Activated CD4-positive, alpha-beta T cell treated with anti-CD3 and anti-CD28 coated beads, Interleukin-2, Interleukin-4, amounts not matched to agents 100 ng/mL and 50 ng/mL, durations not matched to agents 16 hours and 8 hours (primary cell): Measurements from ENCODE around the gene PNRC1.
"Not testable (repeated sequence)": the region's sequence is repeated elsewhere in the genome, so short reads cannot be mapped to it uniquely, and the experiment has no call there.

Experiments used
- DNase-seq: peaks from one replicate; pipeline ENCODE4 v3.0.0-alpha.2; 2020; ENCODE audit warnings: low spot score

Gene PNRC1

DNA sequence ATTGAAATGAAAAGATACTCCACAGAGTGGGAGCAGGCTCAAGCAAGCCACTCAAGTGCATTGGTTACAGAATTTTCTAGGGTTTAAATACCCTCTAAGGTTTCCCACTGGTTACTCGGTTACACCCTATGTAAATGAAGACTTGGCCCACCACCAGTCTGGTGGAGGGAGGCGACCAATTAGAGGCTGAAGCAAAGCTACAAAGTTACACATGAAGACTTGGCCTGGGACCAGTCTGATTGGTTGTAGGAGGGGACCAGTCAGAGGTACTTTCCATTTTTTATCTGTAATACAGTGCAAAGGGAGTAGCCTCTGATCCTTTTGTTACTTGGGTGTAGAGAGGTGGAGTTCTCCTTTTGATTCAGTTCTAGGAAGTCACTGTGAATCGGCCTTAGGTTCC is 29.7 kb downstream of the PNRC1 start:
- DNase-seq = no peak

GRCh38 chr6:89111933-89112332 is 31.4 kb downstream of the PNRC1 start:
- no peak for DNase-seq

DNA sequence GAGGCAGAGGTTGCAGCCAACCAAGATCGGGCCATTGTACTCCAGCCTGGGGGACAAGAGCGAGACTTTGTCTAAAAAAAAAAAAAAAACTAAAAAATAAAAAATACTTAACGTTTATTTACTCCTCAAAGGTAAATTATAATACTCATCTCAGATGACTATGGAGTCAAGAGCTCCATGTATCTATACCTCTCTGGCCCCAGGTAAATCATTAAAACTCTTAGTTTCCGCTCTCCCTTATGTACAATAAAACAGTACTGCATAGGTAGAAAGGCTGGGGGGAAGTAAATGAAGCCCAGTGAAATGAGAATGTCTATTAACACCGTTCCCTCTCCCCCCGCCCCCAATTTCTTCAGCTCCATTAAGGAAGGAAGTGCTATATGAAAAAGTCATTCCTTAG is 36.2 kb downstream of the PNRC1 start:
- no peak for DNase-seq

GRCh38 chr6:89117211-89118108 is 36.9 kb downstream of the PNRC1 start, which contains the start of gene SRSF12:
Gene SRSF12 (minus strand): TSS chr6:89118071. CDS start chr6:89117887, 184 bp downstream.
- peak; percentile 27 for DNase-seq

DNA sequence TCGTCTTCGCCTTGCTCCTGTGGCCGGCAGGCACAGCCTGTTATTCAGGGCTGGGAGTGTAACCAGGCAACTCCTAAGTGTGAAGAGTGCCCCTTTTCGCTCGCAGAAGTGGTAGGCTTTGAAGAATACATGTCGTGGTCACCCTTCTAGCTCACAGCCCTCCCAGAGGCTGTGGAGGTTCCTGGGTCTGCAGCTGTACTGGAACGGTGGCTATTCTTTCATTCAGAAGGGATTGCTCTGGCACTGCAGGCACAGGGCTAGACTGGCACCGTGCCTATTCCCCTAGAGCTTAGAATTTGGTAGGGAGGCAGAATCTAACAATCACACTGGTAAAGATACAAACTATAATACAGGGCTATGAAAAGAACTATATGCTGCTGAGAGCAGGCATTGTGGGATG is 38.4 kb downstream of the PNRC1 start:
- no peak for DNase-seq

- DNase-seq = no peak
Observed at GRCh38 chr6:89120371-89120770, 39.8 kb downstream of the PNRC1 start.

- DNase-seq = no peak
Observed at GRCh38 chr6:89121934-89122333, 41.4 kb downstream of the PNRC1 start.

DNA sequence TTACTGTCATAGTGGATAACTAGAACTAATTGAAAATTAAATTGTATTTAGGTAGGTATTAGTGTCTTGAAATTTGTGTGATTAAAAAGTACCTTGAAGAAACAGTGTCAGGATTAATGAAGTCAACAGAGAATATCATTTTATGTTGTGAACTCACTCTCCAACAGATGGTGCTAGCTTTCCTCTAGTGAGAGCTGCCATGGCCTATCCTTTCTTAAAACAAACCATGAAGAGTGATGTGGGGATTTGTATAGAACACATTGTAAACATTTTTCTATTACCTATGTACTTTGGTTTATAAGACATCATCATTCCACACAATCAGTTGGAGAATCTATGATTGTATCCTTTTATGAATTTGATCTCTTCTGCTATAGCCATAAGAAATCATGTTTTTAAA is 42.1 kb downstream of the PNRC1 start:
- peak; percentile 24 for DNase-seq

DNA sequence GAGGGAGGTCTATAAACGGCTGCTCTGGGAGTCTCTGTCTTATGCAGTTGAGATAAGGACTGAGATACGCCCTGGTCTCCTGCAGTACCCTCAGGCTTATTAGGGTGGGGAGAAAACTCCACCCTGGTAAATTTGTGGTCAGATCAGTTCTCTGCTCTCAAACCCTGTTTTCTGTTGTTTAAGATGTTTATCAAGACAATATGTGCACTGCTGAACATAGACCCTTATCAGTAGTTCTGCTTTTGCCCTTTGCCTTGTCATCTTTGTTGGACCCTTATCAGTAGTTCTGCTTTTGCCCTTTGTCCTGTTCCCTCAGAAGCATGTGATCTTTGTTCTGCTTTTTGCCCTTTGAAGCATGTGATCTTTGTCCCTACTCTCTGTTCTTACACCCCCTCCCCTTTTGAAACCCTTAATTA is 47.7 kb downstream of the PNRC1 start:
- DNase-seq = not testable (repeated sequence)

DNA sequence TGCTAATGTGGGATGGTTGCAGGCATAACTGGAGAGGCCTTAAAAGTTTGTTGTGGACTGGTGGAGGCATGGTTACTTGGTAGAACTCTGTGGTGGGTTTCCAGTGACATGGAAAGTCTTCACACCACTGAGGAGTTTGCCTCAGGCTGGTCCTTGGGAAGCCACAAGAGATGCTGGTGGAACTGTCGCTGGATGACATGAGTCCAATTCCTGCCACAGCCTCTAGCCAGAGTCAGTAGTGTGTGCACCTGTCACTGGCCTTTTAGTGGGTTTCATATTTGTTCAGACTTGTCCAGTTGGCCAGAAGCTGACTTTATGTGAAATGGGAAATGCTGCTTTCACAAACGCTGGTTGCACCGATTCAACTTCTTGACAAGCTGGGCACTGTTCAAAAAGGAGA is 51.0 kb downstream of the PNRC1 start:
- no peak for DNase-seq

- no peak for DNase-seq
Observed at GRCh38 chr6:89132057-89132456, 51.5 kb downstream of the PNRC1 start.

GRCh38 chr6:89133981-89134380 is 53.4 kb downstream of the PNRC1 start:
- DNase-seq = no peak

- DNase-seq = no peak
Observed at GRCh38 chr6:89134723-89135122, 54.2 kb downstream of the PNRC1 start.
